Lung (tissue), 12 donors: ENCODE data around the gene DAB1. TPM values are rescaled to one million over a fixed set of nuclear protein-coding genes. Genes with fewer than 3 reads are reported as not detected.

Experiments
- ATAC-seq: fragments of 200-7000 bp; cut with Tn5 transposase; one replicate; pipeline ENCODE4 v1.9.1; 2020; ENCODE audit warnings: moderate number of reproducible peaks; ENCODE audit not compliant: insufficient read depth, low FRiP score
- DNase-seq, 3 donors: peaks; one replicate each; pipeline ENCODE4 v3.0.0-alpha.2; 2013 to 2017
- H3K27ac ChIP-seq, 2 donors: one replicate each; pipeline ENCODE4 v1.5.1; 2013; ENCODE audit warnings: mild to moderate bottlenecking in 2 of 2, moderate library complexity in 2 of 2, control low read depth in 1 of 2, inconsistent platforms in 1 of 2, low read depth in 1 of 2, low read length in 1 of 2
- H3K27me3 ChIP-seq, 3 donors: one replicate each; pipeline ENCODE4 v1.5.1; 2013; ENCODE audit warnings: low read length in 2 of 3; ENCODE audit not compliant: control insufficient read depth in 3 of 3, insufficient read depth in 3 of 3
- H3K36me3 ChIP-seq, 4 donors: one replicate each; pipeline ENCODE4 v1.5.1; 2013; ENCODE audit warnings: low read length in 4 of 4, mild to moderate bottlenecking in 1 of 4, moderate library complexity in 1 of 4; ENCODE audit not compliant: control insufficient read depth in 4 of 4, insufficient read depth in 4 of 4
- H3K4me1 ChIP-seq, 5 donors: one replicate each; pipeline ENCODE4 v1.5.1; 2013; ENCODE audit warnings: low read length in 5 of 5, mild to moderate bottlenecking in 2 of 5, moderate library complexity in 1 of 5; ENCODE audit not compliant: control insufficient read depth in 5 of 5, insufficient read depth in 5 of 5
- H3K4me3 ChIP-seq: one replicate; pipeline ENCODE4 v1.5.1; 2013; ENCODE audit warnings: mild to moderate bottlenecking, control low read depth, moderate library complexity
- H3K9ac ChIP-seq, 2 donors: one replicate each; pipeline ENCODE4 v1.5.1; 2013; ENCODE audit warnings: low read length in 2 of 2, control low read depth in 1 of 2; ENCODE audit not compliant: insufficient read depth in 1 of 2
- H3K9me3 ChIP-seq, 4 donors: one replicate each; pipeline ENCODE4 v1.5.1; 2013; ENCODE audit warnings: low read length in 3 of 4, mild to moderate bottlenecking in 1 of 4, moderate library complexity in 1 of 4; ENCODE audit not compliant: control insufficient read depth in 4 of 4, insufficient read depth in 3 of 4
- CTCF ChIP-seq: IDR thresholded peaks from 2 replicates; pipeline ENCODE4 v1.5.1; 2012; ENCODE audit warnings: mild to moderate bottlenecking; ENCODE audit errors: control extremely low read depth, extremely low read depth
- WGBS, 2 donors: extraction: QIAGEN DNeasy Blood & Tissue Kit; methylation state at CpG; one replicate each; pipeline ENCODE4 v1.1.7; 2013; 5-methylcytosine and 5-hydroxymethylcytosine counted together
- polyA plus RNA-seq, 2 donors: library from polyadenylated mRNA; stranded (reverse); fragments of 200-250 nt; gene quantifications; one replicate each; pipeline ENCODE4 v1.2.1, GENCODE V29; 2013
- total RNA-seq, 2 donors: library from RNA; depleted of rRNA in 1 of 2; stranded (reverse); fragments of >200 nt in 1 of 2; gene quantifications; one replicate each; pipeline ENCODE4 v1.2.1, GENCODE V29; 2014 to 2021
- donor health status: control.
- donor health status: control.
- donor health status: Bipolar disorder and iron deficiency.
- donor health status: healthy.
- donor health status: DM: yes; HTN: yes; CAD: no.

The DAB1 gene
- total and polyA plus RNA-seq, 4 donors = 0.06 to 0.77 (median 0.10) TPM

- Histone ChIP-seq H3K27ac (no peak overlapping the region), H3K4me3 (no peak overlapping the region), H3K27me3 (peaks cover 0 to 4% (median 0%) of the 10 kb centered on the region in 3 donors), H3K9me3 (no peaks in the 10 kb centered on the region), H3K4me1 (no peaks in the 10 kb centered on the region), H3K9ac (no peak overlapping the region), H3K36me3 (no peaks in the 10 kb centered on the region)
- DNase-seq (no peak), ATAC-seq (no peak)
- WGBS, 2 donors = 81 to 85% methylated on average over 3 of the region's 3 CpGs
- TF ChIP-seq CTCF = no peak
Measured at GRCh38 chr1:57293214-57293613, 130.6 kb downstream of the DAB1 start.

GRCh38 chr1:57289781-57290180 lies 134.1 kb downstream of the DAB1 start:
- DNase-seq (no peak), ATAC-seq (no peak)
- Histone ChIP-seq H3K27ac (no peak overlapping the region), H3K4me3 (no peak overlapping the region), H3K4me1 (no peaks in the 10 kb centered on the region), H3K9ac (no peak overlapping the region), H3K36me3 (no peaks in the 10 kb centered on the region), H3K27me3 (peaks cover 0 to 7% (median 0%) of the 10 kb centered on the region in 3 donors), H3K9me3 (no peaks in the 10 kb centered on the region)
- TF ChIP-seq CTCF = no peak
- WGBS, 2 donors = 87 to 88% methylated on average over 2 of the region's 2 CpGs

GRCh38 chr1:57285992-57286391 lies 137.9 kb downstream of the DAB1 start:
- Histone ChIP-seq H3K9ac (no peak overlapping the region), H3K36me3 (no peaks in the 10 kb centered on the region), H3K4me3 (no peak overlapping the region), H3K4me1 (no peaks in the 10 kb centered on the region), H3K27ac (no peak overlapping the region), H3K27me3 (peaks cover 0 to 7% (median 0%) of the 10 kb centered on the region in 3 donors), H3K9me3 (no peaks in the 10 kb centered on the region)
- 91 to 93% methylated on average over 2 of the region's 2 CpGs for WGBS, 2 donors
- no peak for TF ChIP-seq CTCF
- no peak for ATAC-seq
- DNase-seq = no peak

- WGBS, 2 donors = 73 to 82% methylated on average over 2 of the region's 2 CpGs
- no peaks in the 10 kb centered on the region for H3K27me3 ChIP-seq
- ATAC-seq (no peak), DNase-seq (no peak)
- TF ChIP-seq CTCF = no peak
- no peaks in the 10 kb centered on the region for H3K36me3 ChIP-seq
- H3K9me3 ChIP-seq = no peaks in the 10 kb centered on the region
- no peak overlapping the region for H3K9ac ChIP-seq
- H3K27ac ChIP-seq = no peak overlapping the region
- H3K4me1 ChIP-seq = no peaks in the 10 kb centered on the region
- no peak overlapping the region for H3K4me3 ChIP-seq
Measured at GRCh38 chr1:57282411-57282810, 141.4 kb downstream of the DAB1 start.
